Measurements from ENCODE around the gene MED14. TPM values are rescaled to one million over a fixed set of nuclear protein-coding genes. Genes with fewer than 3 reads are reported as not detected.

Gene MED14
- total and polyA plus RNA-seq, 2 of the 8 experiments (the other 6 are each of a cell fraction or from before 2014, with no cell fraction given) = 79.7 to 117 TPM

DNA sequence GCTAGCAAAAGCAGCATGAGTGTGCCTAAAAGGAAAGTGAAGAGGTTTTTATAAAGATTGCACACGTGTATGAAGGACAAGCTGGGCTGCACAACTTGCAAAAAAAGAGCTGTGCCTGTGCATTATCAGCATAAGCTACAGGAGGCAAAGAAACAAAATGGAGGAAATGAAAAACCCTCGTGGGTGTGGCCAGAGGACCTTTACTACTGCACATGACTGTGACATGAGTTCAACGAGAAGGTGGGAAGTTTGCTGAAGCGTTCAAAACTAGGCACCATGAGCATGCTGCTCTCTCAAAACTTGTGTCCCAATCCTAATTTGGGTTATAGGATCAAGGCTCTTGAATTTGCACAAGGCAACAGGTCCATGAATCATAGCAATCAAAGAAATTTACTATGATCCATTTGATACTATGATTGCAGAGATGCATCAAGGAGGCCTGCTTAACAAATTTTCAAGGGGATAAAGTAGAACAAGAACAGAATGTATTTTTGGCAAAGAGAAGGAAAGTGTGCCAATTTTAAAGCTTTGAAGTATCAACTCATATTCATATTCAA is 49.9 kb downstream of the MED14 start:
- Histone ChIP-seq H3K4me3 (ENCODE audit: extremely low read depth in 1 of 4, insufficient read depth in 2 of 4, low read depth in 3 of 4, low read length in 4 of 4) (no peak overlapping the region), H2BK12ac (ENCODE audit: low read depth, low read length) (no peak overlapping the region), H4K20me1 (replicated peaks in 1 of 2; ENCODE audit: control insufficient read depth in 1 of 2, insufficient read depth in 2 of 2, low read length in 2 of 2) (no peaks in the 10 kb centered on the region), H3K36me3 (ENCODE audit: control insufficient read depth in 2 of 4, insufficient read depth in 4 of 4, low read length in 3 of 4) (peaks cover 4 to 84% (median 38%) of the 10 kb centered on the region in 4 experiments; a peak in 7 of 8 replicates), H3K79me1 (ENCODE audit: low read depth, low read length) (no peaks in the 10 kb centered on the region), H2BK15ac (ENCODE audit: low read length) (no peak overlapping the region), H3K23ac (ENCODE audit: insufficient read length) (no peak overlapping the region), H2BK5ac (ENCODE audit: low read depth, low read length) (no peak overlapping the region), H2BK120ac (replicated peaks; ENCODE audit: low read depth, low read length) (no peak overlapping the region), H4K8ac (ENCODE audit: extremely low read depth, insufficient read depth, low read length) (no peak overlapping the region), H2AFZ (ENCODE audit: low read length) (no peak overlapping the region), H3K4ac (replicated peaks; ENCODE audit: insufficient read length, low read depth, low read length) (no peak overlapping the region), H3K27me3 (replicated peaks in 1 of 4; ENCODE audit: control insufficient read depth in 3 of 4, extremely low read depth in 1 of 4, insufficient read depth in 3 of 4, low read length in 3 of 4) (no peaks in the 10 kb centered on the region), H3K9ac (replicated peaks in 1 of 4; ENCODE audit: extremely low read depth in 1 of 4, low read depth in 3 of 4, low read length in 3 of 4) (no peak overlapping the region), H4K91ac (replicated peaks; ENCODE audit: insufficient read length, low read length) (no peak overlapping the region), H2AK5ac (ENCODE audit: low read depth, low read length) (no peak overlapping the region), H4K5ac (ENCODE audit: insufficient read length, low read depth, low read length) (no peak overlapping the region), H3K4me2 (ENCODE audit: insufficient read depth in 1 of 2, low read depth in 2 of 2, low read length in 2 of 2) (no peak overlapping the region), H3K79me2 (ENCODE audit: control insufficient read depth in 1 of 2, insufficient read depth in 2 of 2, low read length in 2 of 2) (peaks cover 0 to 20% of the 10 kb centered on the region in 2 experiments; a peak in 1 of 4 replicates), H3K9me3 (ENCODE audit: insufficient read depth in 2 of 2, low read depth in 1 of 2, low read length in 1 of 2) (no peaks in the 10 kb centered on the region), H3K27ac (ENCODE audit: low read depth, low read length) (no peak overlapping the region), H3K18ac (ENCODE audit: extremely low read depth, low read length) (no peak overlapping the region), H2BK20ac (ENCODE audit: low read length) (no peak overlapping the region), H3K56ac (replicated peaks; ENCODE audit: insufficient read length, low read depth, low read length) (no peak overlapping the region), H3K23me2 (ENCODE audit: low read depth, low read length) (no peaks in the 10 kb centered on the region), H3K14ac (ENCODE audit: insufficient read length) (no peak overlapping the region), H3K4me1 (replicated peaks in 1 of 4; ENCODE audit: control insufficient read depth in 3 of 4, insufficient read depth in 4 of 4, low read length in 3 of 4) (peaks cover 0 to 3% (median 0%) of the 10 kb centered on the region in 4 experiments; a peak in 1 of 7 replicates)
- WGBS, 2 experiments (ENCODE audit: extremely low coverage in 1 of 2, insufficient coverage in 1 of 2, insufficient read length in 1 of 2, insufficient replicate concordance in 2 of 2, low coverage in 1 of 2, low lambda C conversion rate in 2 of 2, missing lambda C conversion rate in 1 of 2) = 95% methylated on average over 4 of the region's 4 CpGs; no CpG with 5 or more reads in 1 of the 2 experiments
- CTCF ChIA-PET (ENCODE audit: partially characterized antibody) = no interaction called here
- DNase-seq (ENCODE audit: low read depth in 1 of 2, low spot score in 2 of 2) = no peak
- FAIRE-seq = peak; percentile 45
- TF ChIP-seq ASH2L (IDR thresholded peaks at IDR 0.05; ENCODE audit: low read length) = no peak
- no peak for TF ChIP-seq SP1 (IDR thresholded peaks at IDR 0.05; ENCODE audit: low read depth, low read length)
- no peak for TF ChIP-seq CEBPB (IDR thresholded peaks at IDR 0.05; ENCODE audit: low read depth, low read length)
- TF ChIP-seq, protein P1, sequence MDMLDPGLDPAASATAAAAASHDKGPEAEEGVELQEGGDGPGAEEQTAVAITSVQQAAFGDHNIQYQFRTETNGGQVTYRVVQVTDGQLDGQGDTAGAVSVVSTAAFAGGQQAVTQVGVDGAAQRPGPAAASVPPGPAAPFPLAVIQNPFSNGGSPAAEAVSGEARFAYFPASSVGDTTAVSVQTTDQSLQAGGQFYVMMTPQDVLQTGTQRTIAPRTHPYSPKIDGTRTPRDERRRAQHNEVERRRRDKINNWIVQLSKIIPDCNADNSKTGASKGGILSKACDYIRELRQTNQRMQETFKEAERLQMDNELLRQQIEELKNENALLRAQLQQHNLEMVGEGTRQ (IDR thresholded peaks at IDR 0.05; ENCODE audit: low read length) = no peak
- no peak for TF ChIP-seq JUND (IDR thresholded peaks at IDR 0.05; ENCODE audit: low read length)
- no peak for TF ChIP-seq CREB1 (IDR thresholded peaks at IDR 0.05)
- POLR2A ChIA-PET (ENCODE audit: partially characterized antibody) = interaction anchor here (1.0 kb wide), 1 partner anchor 51 kb away, joined by 3 read pairs; no protein-coding TSS in a partner anchor
